Astrocyte (in vitro differentiated cells and primary cell): Measurements from ENCODE around the gene HDAC1.

ENCODE experiments used
- CTCF ChIP-seq: IDR thresholded peaks from 2 replicates; pipeline ENCODE4 v1.5.1; 2011; ENCODE audit warnings: low read depth, mild to moderate bottlenecking, inconsistent platforms, low read length, moderate library complexity; ENCODE audit not compliant: insufficient read depth
- EZH2 ChIP-seq: IDR thresholded peaks from 2 replicates; pipeline ENCODE4 v1.6.1; 2012; ENCODE audit warnings: mild to moderate bottlenecking, low read length, inconsistent platforms; ENCODE audit not compliant: insufficient read depth

GRCh38 chr1:32275424-32275823 is 16.5 kb upstream of the HDAC1 start:
- TF ChIP-seq CTCF (no peak), EZH2 (peak; percentile 75)
